ENCODE results near the gene MPDU1.
"Not testable (repeated sequence)": the region's sequence is repeated elsewhere in the genome, so short reads cannot be mapped to it uniquely, and the experiment has no call there.

The MPDU1 gene

DNA sequence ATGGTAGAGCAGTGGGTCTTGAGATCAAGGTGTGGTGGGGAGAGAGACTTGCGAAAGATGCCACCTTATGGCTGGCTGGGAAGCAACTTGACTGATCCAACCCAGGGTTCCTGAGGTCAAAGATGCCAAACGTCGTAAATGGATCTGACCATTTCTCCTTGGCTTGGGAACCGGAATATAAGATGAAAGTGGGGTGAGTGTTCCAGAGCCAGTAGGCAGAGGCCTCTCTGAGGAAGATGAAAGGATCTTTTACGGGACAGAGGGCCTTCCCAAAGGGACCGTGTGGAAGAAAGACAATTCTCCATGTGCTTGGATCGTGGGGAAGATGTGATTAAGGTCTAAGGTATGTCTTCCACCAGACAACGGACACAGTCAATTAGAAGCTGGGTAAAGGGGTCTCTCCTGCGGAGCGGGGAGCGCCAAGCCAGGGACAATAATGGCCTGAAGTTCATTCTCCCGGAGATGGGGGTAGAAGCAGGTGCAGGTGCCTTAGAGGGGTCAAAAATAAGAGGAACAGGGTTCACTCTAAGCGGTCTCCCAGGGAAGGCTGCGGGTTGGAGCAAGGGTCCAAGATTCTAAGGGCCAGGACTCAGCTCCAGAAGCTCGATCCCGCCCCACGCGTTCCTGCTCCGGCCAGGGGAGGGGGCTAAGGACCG, 30.2 kb downstream of the MPDU1 start:
- peak in 1 of 56 donors; percentile 32 for DNase-seq

DNA sequence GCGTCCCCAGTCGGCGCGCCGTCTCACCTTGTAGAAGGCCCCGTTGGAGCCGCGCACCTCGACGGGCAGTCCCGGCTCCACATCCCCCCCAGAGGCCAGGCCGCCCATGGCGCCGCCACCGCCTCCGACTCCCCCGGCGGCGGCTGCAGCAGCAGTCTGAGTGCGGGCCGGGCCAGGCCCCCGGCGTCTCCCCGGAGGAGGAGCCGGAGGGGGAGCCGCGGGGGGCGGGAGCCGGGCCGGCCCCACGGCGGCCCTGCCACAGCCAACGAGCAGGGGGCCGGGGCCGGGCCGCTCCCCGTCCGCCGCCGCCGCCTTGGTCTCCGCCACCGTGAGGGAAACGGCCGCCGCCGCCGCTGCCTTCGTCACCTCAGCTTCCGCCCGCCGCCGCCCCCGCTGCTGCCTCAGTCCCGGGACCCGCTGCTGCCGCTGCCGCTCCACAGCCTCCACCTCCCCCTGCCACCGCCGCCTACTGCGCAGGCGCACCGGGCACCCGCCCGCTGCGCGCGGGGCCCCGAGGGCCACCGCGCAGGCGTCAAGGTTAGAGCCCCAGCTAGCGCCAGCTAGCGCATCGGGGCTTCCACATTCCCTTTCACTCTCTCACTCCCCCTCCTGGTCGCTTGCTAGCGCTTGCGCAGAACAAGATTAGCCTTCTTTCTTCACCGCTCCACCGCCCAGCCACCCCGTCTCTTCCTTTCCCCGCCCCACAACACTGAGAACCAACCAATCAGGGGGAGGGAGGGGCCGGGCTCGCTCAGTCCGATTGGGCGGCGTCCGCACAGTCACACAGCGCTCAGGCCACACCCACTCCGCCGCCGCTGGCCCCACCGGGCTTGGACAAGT, 31.0 kb downstream of the MPDU1 start, which contains the start of gene FXR2:
FXR2 (minus strand) TSS at position 473 of the 840 bp plus-strand sequence; CDS start at position 108, 365 bp downstream.
- DNase-seq, result peak; percentile 95 to 100 (median 99)

DNA sequence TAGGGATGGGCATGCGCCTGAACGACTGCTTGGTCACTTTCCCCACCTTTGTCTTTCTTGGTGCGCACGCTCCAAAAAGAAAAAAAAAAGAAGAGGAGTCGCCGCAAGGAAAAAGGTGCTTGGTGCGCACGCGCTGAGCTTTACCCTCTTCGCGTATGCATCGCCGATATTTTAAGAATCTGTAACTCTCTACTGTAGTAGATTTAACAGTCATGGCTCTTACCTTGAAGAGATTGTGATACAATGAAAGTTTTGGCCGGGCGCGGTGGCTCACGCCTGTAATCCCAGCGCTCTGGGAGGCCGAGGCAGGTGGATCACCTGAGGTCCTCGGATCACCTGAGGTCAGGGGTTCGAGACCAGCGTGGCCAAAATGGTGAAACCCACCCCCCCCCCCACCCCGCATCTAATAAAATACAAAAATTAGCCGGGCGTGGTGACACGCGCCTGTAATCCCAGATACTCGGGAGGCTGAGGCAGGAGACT, 31.7 kb downstream of the MPDU1 start:
- DNase-seq, result no peak

DNA sequence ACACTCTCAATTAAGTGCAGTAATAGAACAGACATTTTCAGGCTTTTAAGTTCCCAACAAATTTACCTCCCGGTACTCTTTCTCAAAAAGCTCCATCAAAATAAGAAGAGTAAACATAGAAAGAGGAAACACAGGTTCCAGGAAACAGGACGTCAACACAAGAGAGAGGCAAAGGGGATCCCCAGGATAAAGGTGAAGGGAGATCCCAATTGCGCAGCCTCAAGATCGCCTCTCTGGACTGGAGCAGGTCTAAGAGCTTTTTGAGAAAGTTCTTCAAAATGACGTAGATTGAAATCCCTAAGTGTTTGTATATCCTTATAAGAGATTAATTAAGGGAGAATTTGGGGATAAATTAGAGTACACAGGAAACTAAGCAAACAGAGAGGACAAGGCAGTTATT, 35.0 kb downstream of the MPDU1 start:
- no peak for DNase-seq

DNA sequence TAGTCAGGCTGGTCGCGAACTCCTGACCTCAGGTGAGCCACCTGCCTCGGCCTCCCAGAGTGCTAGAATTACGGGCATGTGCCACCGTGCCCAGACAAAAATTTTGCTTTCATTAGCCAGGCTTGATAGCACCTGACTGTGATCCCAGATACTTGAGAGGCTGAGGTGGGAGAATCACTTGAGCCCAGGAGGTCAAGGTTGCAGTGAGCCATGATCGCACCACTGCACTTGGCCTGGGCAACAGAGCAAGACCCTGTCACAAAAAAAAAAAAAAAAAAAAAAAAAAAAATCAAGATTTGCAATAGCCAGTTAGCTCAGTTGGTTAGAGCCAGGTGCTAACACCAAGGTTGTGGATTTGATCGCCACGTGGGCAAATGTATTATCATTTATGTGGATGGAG, 37.2 kb downstream of the MPDU1 start:
- DNase-seq, result no peak

DNA sequence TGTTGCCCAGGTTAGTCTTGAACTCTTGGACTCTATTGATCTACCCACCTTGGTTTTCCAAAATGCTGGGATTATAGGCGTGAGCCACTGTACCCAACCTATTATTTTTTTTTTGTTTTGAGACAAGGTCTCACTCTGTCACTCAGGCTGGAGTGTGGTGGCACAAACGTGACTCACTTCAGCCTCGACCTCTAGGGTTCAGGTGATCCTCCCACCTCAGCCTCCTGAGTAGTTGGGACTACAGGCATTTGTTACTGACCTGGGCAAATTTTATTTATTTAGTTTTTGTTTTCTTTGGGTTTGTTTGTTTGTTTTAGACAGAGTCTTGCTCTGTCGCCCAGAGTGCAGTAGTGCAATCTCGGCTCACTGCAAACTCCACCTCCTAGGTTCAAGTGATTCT, 40.0 kb downstream of the MPDU1 start:
- DNase-seq, result no peak

DNA sequence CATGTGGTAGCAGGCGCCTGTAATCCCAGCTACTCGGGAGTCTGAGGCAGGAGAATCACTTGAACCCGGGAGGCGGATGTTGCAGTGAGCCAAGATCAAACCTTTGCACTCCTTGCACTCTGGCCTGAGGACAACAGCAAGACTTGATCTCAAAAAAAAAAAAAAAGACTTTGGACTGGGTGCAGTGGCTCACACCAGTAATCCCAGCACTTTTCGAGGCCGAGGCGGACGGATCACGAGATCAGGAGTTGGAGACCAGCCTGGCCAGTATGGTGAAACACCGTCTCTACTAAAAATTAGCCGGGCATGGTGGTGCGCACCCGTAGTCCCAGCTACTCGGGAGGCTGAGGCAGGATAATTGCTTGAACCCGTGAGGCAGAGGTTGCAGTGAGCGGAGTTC, 42.1 kb downstream of the MPDU1 start:
- not testable (repeated sequence) for DNase-seq

DNA sequence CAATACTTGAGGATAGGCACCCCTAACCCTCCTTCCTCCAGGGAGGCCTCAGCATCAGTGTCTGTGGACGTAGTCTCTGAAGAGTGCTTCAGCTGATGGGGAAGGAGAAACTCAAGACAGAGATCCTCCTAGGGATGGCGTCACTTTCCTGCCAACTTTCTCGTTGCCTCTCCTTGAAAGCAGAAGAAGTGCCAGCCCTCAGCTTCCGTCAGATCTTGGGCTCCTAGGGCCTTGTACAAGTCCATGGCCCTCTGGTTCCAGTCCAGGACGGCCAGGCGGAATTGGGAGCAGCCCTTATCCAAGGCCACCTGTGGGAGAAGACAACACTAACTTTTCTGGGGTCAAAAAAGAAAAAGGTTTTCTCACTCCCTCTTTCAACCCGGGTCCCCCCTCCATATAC, 42.7 kb downstream of the MPDU1 start:
- DNase-seq, result peak in 2 of 56 donors; percentile 4 to 23

DNA sequence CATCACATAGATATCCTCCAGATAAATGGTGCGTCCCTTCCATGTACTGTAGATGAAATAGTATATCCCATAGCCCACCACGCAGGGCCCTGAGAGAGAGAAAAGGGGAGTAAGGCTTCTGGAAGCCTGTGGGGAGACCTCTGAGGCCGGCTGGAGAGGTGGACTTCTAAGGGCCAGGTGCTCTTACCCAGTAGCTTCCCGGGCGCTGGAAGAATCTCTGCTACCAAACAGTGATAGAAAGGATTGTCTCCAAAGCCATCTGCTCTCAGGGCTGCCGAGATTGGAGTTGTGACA, 43.3 kb downstream of the MPDU1 start:
- DNase-seq, result no peak

DNA sequence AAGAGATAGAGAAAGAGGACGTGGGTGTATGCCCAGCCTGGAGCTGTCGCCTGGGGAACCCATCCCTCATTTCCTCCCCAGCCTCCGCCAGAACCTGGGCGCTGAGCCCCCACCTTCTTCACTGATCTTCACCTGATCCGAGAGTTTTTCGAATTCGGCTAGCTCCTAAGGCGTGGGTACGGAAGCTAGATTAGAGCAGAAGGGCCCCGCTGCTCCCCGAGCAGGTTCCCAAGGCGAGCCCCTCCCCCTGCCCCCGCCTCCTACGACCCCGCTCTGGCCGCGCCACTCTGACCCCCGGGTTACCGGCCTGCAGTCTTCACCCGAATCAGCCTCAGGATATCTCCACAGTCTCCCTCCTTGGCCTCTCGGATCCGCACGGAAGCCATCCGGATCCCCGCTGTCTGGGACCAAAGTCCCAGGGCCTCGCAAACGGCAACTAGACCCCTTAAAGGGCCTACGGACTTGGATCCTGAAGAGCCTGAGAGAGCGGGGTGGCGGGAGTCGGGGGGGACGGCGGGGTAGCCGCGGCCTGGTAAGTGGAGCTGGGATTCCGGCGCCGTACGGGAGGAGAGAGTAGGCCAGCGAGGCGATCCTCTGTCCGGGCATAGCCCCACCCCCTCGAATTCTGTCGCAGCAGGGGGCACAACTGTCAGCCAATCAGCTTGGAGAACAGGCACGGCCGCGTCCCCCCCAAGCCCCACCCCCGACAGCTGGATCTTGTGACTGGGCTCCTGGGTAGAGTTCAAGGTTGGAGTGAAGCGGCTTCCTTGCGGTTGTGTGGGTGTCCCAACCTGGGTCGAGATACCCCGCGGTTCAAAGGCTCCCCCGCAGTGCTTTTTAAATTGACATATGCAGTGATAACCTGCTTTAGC, 43.8 kb downstream of the MPDU1 start, which contains the start of gene SAT2:
SAT2 (minus strand) TSS at position 572 of the 872 bp plus-strand sequence; CDS start at position 386, 186 bp downstream.
- DNase-seq, result peak; percentile 69 to 97 (median 91)

DNA sequence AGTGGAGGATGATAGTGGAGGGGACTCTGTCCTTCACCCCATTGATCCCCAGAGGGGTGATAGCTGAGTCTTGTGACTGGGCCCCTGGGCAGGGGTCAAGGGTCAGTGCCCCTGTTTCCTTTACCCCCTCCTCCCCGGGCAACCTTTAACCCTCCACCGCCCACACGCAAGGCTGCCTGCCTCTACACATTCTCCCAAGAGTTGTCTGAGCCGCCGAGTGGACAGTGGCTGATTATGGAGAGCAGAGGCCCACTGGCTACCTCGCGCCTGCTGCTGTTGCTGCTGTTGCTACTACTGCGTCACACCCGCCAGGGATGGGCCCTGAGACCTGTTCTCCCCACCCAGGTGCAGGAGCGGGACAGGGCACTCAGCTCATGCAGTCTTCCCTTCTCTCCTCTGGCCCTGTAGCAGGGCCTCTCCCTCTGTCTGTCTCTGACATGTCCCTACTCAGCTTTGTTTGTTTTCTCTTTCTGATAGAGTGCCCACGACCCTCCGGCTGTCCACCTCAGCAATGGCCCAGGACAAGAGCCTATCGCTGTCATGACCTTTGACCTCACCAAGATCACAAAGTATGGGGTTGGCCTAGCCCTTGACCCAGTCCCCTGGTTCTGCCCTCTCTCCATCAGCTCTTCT, 46.4 kb downstream of the MPDU1 start, which contains the start of gene SHBG:
SHBG (plus strand) TSS at position 197 of the 633 bp plus-strand sequence; CDS start at position 235, 38 bp downstream.
- no peak for DNase-seq

DNA sequence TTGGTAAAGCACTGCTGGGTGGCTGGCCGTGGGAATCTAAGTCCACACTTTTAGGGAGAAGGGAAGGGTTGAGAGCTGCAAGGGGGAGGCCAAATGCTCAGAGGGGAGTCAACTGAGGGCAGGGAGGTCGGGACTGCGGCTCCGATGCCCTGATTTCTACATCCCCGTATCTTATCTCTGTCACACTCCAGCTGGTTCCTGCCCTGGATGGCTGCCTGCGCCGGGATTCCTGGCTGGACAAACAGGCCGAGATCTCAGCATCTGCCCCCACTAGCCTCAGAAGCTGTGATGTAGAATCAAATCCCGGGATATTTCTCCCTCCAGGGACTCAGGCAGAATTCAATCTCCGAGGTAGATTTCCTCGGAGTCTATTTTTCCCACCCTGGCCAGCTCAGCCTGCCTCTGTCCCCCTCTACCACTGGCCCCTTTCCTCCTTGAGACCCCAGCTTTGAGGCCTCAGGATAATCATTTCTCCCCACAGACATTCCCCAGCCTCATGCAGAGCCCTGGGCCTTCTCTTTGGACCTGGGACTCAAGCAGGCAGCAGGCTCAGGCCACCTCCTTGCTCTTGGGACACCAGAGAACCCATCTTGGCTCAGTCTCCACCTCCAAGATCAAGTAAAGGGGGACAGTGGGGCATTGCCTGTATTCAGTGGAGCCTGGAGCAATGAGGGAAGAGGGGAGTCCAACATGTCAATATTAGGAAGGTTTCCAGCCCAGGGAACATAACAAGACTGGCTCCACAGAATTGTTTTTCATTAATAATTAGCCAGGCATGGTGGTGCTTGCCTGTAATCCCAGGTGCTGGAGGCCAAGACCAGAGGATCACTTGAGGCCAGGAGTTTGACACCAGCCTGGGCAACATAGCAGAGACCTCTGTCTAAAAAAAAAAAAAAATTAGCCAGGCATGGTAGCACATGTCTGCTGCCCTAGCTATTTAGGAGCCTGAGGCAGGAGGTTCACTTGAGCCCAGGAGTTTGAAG, 48.0 kb downstream of the MPDU1 start:
- DNase-seq, result no peak

DNA sequence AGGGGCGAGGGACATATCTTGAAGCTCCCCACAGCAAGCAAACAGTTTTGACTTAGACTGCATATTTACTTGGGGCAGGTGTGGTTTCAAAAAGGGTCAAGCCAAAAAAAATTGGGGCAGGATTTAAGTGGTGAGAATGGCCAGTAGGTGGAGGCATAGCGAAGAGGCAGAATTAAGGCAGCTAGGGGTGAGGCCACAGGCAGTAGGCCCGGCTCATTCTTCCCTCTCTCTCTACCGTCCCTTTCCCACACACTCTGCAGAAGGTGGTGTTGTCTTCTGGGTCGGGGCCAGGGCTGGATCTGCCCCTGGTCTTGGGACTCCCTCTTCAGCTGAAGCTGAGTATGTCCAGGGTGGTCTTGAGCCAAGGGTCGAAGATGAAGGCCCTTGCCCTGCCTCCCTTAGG, 48.8 kb downstream of the MPDU1 start:
- DNase-seq, result peak in 3 of 56 donors; percentile 5 to 36 (median 21)

DNA sequence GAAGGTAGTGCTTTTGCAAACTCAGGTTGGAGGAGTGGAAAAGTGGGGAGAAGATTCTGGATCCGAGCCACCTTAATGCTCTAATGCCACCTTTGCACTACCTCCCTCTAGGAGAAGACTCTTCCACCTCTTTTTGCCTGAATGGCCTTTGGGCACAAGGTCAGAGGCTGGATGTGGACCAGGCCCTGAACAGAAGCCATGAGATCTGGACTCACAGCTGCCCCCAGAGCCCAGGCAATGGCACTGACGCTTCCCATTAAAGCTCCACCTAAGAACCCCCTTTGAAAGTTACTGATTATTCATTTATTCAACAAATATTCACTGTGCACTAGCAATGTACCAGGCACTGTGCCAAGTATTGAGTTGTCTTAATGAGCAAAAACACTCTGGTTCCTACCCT, 49.4 kb downstream of the MPDU1 start:
- no peak for DNase-seq

DNA sequence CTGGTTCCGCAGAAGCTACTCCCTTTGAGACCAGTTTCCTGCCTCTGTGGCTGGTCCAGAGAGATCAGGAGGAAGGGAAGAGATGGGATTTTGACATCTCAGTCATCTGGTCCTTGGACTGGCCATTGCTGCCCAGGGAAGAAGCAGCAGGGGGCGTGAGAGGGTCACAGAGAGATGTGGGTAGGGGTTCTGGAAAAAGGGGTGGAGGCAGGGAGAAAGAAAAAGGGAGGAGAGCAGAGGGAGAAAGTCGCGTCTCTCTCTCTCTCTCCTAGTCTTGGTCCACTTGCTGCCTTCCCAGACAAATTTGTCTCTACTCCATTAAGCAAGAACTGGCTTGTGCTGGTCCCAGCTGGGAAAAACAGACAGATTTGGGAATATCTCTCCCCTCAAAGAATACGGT, 50.7 kb downstream of the MPDU1 start:
- DNase-seq, result peak in 31 of 56 donors; percentile 8 to 74 (median 33)

DNA sequence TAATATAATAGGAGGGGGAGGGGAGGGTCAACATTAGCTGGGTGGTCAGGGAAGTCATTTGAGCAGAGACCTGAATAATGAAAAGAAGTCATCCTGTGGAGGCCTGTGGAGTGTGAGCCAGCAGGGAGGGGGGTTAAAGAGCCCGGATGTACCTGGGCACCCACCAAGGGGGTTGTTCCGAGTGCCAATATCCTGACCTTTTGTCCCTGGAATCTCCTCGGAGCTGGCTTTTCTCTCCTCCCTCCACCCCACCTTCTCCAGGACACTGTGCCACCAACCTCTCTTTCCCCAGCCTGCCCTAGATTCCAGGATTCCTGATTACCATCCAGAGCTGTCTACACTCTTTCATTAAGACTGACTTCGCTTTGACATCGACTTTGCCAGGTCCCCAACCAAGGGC, 52.5 kb downstream of the MPDU1 start:
- DNase-seq, result no peak

All from nucleus accumbens (tissue), 56 donors.